OCI-LY1 (cell line): Measurements from ENCODE around the gene GNG13.
"Not testable (repeated sequence)": the region's sequence is repeated elsewhere in the genome, so short reads cannot be mapped to it uniquely, and the experiment has no call there.

Experiments used
- H2AFZ ChIP-seq: fragments of 200-600 bp; sonication (generic), shearing (Covaris generic); 2 replicates; pipeline ENCODE4 v1.6.0; 2014; ENCODE audit warnings: antibody characterized with exemption, mild to moderate bottlenecking, low read length
- H3F3A ChIP-seq: fragments of 200-600 bp; sonication (generic), shearing (Covaris generic); 2 replicates; pipeline ENCODE4 v1.6.0; 2014; ENCODE audit warnings: mild to moderate bottlenecking, antibody characterized with exemption, low read length, moderate library complexity; ENCODE audit not compliant: insufficient read depth
- H3K27ac ChIP-seq: fragments of 200-600 bp; sonication (generic); 2 replicates; pipeline ENCODE4 v1.5.1; 2014; ENCODE audit warnings: low read length, mixed run types, mild to moderate bottlenecking, low read depth; ENCODE audit not compliant: poor library complexity, severe bottlenecking
- H3K27me3 ChIP-seq: fragments of 200-600 bp; sonication (generic); 2 replicates; pipeline ENCODE4 v1.6.0; 2014; ENCODE audit warnings: antibody characterized with exemption, mild to moderate bottlenecking, low read length, moderate library complexity; ENCODE audit not compliant: insufficient read depth
- H3K36me3 ChIP-seq: fragments of 200-600 bp; sonication (generic); 2 replicates; pipeline ENCODE4 v1.6.1; 2014; ENCODE audit warnings: mild to moderate bottlenecking, antibody characterized with exemption, low read length, moderate library complexity, mixed read lengths; ENCODE audit not compliant: insufficient read depth
- H3K4me1 ChIP-seq: fragments of 200-600 bp; sonication (generic); 2 replicates; pipeline ENCODE4 v1.5.1; 2014; ENCODE audit warnings: mild to moderate bottlenecking, low read length, moderate library complexity; ENCODE audit not compliant: insufficient read depth, severe bottlenecking
- H3K4me2 ChIP-seq: fragments of 200-600 bp; sonication (generic), shearing (Covaris generic); 2 replicates; pipeline ENCODE4 v1.6.1; 2014; ENCODE audit warnings: low read length
- H3K4me3 ChIP-seq: fragments of 200-600 bp; sonication (generic); 2 replicates; pipeline ENCODE4 v1.5.1; 2014; ENCODE audit warnings: low read length, low read depth, mild to moderate bottlenecking, mixed read lengths; ENCODE audit not compliant: poor library complexity, severe bottlenecking
- H3K79me2 ChIP-seq: fragments of 200-600 bp; shearing (Covaris generic); 2 replicates; pipeline ENCODE4 v1.6.1; 2016; ENCODE audit warnings: mixed run types, low read length, mixed read lengths; ENCODE audit not compliant: insufficient read depth
- H3K9ac ChIP-seq: fragments of 200-600 bp; sonication (generic), shearing (Covaris generic); 2 replicates; pipeline ENCODE4 v1.6.1; 2014; ENCODE audit warnings: mild to moderate bottlenecking, low read length, mixed read lengths
- H3K9me2 ChIP-seq: fragments of 200-600 bp; sonication (generic), shearing (Covaris generic); 2 replicates; pipeline ENCODE4 v1.6.1; 2014; ENCODE audit warnings: low read depth, mild to moderate bottlenecking, low read length, mixed read lengths
- H3K9me3 ChIP-seq: fragments of 200-600 bp; shearing (Covaris generic); 2 replicates; pipeline ENCODE4 v1.6.1; 2014; ENCODE audit warnings: low read length, mixed read lengths
- H4K20me1 ChIP-seq: fragments of 200-600 bp; sonication (generic), shearing (Covaris generic); 2 replicates; pipeline ENCODE4 v1.6.0; 2016; ENCODE audit warnings: mild to moderate bottlenecking, low read length; ENCODE audit not compliant: insufficient read depth
- EZH2 ChIP-seq: fragments of 200-600 bp; sonication (generic), shearing (Covaris generic); IDR thresholded peaks from 2 replicates; pipeline ENCODE4 v1.8.0; 2017; ENCODE audit warnings: borderline replicate concordance, mixed run types, mild to moderate bottlenecking, antibody characterized with exemption, low read length, moderate library complexity, mixed read lengths
- TF ChIP-seq, protein P1 (sequence below): fragments of 200-600 bp; sonication (generic), shearing (Covaris generic); IDR thresholded peaks from 2 replicates; pipeline ENCODE4 v1.5.1; 2017; ENCODE audit warnings: mild to moderate bottlenecking, antibody characterized with exemption, low read length, moderate library complexity, mixed read lengths

Gene GNG13

DNA sequence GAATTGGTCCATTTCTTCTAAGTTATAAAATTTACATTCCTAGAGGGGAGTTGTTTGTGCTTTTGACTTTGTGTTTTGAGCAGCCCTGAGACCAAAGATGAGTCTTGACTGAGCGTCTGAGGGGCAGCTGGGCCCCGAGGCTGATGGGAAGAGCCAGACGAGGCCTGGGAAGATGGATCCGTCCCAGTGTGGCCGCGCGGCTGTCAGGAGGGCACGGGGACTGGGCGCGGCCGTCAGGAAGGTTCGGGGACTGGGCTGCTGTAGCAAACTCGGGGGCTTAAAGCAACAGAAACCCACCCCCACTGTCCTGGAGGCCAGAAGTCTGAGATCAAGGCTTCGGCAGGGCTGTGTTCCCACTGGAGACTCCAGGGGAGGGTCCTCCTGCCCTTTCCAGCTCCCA is 38.2 kb upstream of the GNG13 start:
- H3K4me3 ChIP-seq, result no peak overlapping the region

DNA sequence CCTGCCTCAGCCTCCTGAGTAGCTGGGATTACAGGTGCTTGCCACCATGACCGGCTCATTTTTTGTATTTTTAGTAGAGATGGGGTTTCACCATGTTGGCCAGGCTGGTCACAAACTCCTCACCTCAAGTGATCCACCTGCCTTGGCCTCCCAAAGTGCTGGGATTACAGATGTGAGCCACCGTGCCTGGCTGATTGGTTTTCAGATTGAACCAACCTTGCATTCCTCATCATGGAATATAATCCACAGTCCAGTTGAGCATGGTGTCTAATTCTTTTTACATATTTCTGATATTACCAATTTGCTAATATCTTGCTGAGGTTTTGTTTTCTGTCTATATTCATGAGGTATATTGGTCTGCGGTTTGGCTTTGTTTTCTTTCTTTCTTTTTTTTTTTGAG is 36.3 kb upstream of the GNG13 start:
- H3K9me2 ChIP-seq, H3K27me3 ChIP-seq, H3K36me3 ChIP-seq, H3K4me1 ChIP-seq, H3K9me3 ChIP-seq, H3K4me2 ChIP-seq, H3K79me2 ChIP-seq, H4K20me1 ChIP-seq, H3K27ac ChIP-seq, H2AFZ ChIP-seq, H3K9ac ChIP-seq, H3F3A ChIP-seq, H3K4me3 ChIP-seq: not testable (repeated sequence)

More for the DNA sequence above, 38.2 kb upstream of the GNG13 start:
- Histone ChIP-seq H3K9me2 (no peaks in the 10 kb centered on the region), H3K27ac (no peak overlapping the region), H3K9ac (no peak overlapping the region), H3F3A (no peaks in the 10 kb centered on the region), H3K36me3 (no peaks in the 10 kb centered on the region; the same call in 1 of the 2 replicates), H4K20me1 (no peaks in the 10 kb centered on the region), H2AFZ (no peak overlapping the region), H3K79me2 (no peaks in the 10 kb centered on the region), H3K4me2 (no peak overlapping the region), H3K4me1 (no peaks in the 10 kb centered on the region), H3K9me3 (peaks cover 9% of the 10 kb centered on the region), H3K27me3 (no peaks in the 10 kb centered on the region; the same call in 1 of the 2 replicates)
- no peak for TF ChIP-seq EZH2
- TF ChIP-seq, protein P1, sequence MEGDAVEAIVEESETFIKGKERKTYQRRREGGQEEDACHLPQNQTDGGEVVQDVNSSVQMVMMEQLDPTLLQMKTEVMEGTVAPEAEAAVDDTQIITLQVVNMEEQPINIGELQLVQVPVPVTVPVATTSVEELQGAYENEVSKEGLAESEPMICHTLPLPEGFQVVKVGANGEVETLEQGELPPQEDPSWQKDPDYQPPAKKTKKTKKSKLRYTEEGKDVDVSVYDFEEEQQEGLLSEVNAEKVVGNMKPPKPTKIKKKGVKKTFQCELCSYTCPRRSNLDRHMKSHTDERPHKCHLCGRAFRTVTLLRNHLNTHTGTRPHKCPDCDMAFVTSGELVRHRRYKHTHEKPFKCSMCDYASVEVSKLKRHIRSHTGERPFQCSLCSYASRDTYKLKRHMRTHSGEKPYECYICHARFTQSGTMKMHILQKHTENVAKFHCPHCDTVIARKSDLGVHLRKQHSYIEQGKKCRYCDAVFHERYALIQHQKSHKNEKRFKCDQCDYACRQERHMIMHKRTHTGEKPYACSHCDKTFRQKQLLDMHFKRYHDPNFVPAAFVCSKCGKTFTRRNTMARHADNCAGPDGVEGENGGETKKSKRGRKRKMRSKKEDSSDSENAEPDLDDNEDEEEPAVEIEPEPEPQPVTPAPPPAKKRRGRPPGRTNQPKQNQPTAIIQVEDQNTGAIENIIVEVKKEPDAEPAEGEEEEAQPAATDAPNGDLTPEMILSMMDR, result no peak

GRCh38 chr16:836221-836620 is 35.7 kb upstream of the GNG13 start:
- Histone ChIP-seq H3F3A (no peaks in the 10 kb centered on the region), H3K79me2 (no peaks in the 10 kb centered on the region), H4K20me1 (no peaks in the 10 kb centered on the region), H3K36me3 (no peaks in the 10 kb centered on the region; the same call in 1 of the 2 replicates), H3K4me3 (no peak overlapping the region), H3K9me2 (no peaks in the 10 kb centered on the region), H3K9ac (no peak overlapping the region), H3K9me3 (peaks cover 9% of the 10 kb centered on the region), H3K4me2 (no peak overlapping the region), H3K27ac (no peak overlapping the region), H3K4me1 (no peaks in the 10 kb centered on the region), H2AFZ (no peak overlapping the region), H3K27me3 (no peaks in the 10 kb centered on the region; the same call in 1 of the 2 replicates)
- TF ChIP-seq, protein P1, result no peak

- H3K27me3 ChIP-seq, result no peaks in the 10 kb centered on the region; the same call in 1 of the 2 replicates
- no peaks in the 10 kb centered on the region for H3K4me1 ChIP-seq
- H3K27ac ChIP-seq, result no peak overlapping the region
- TF ChIP-seq, protein P1, result no peak
- TF ChIP-seq EZH2, result no peak
- H3K4me3 ChIP-seq, result no peak overlapping the region
- H3K9me2 ChIP-seq, result no peaks in the 10 kb centered on the region
- no peaks in the 10 kb centered on the region for H3F3A ChIP-seq
- no peak overlapping the region for H2AFZ ChIP-seq
- no peak overlapping the region for H3K4me2 ChIP-seq
- no peaks in the 10 kb centered on the region for H3K79me2 ChIP-seq
- H4K20me1 ChIP-seq, result no peaks in the 10 kb centered on the region
- H3K9me3 ChIP-seq, result peaks cover 9% of the 10 kb centered on the region
- H3K9ac ChIP-seq, result no peak overlapping the region
- no peaks in the 10 kb centered on the region; the same call in 1 of the 2 replicates for H3K36me3 ChIP-seq
These were observed 34.8 kb upstream of the GNG13 start for GRCh38 chr16:835373-835772.
